ENCODE results near the gene TNFSF8.

Gene TNFSF8

GRCh38 chr9:114938687-114939575, 8.5 kb upstream of the TNFSF8 start:
- ChIA-PET POLR2A (no interaction called here), CTCF (interaction anchor here (1.0 to 1.4 kb wide), 2 partner anchors 10 to 79 kb away, joined by 3 read pairs; no protein-coding TSS in a partner anchor)
- no peak for TF ChIP-seq CTCF (IDR thresholded peaks at IDR 0.05; ENCODE audit: control extremely low read depth, extremely low read depth, low read depth, missing control alignments)
- DNase-seq (ENCODE audit: extremely low spot score), result no peak

GRCh38 chr9:114937516-114937915, 7.1 kb upstream of the TNFSF8 start:
- TF ChIP-seq CTCF (IDR thresholded peaks at IDR 0.05; ENCODE audit: control extremely low read depth, extremely low read depth, low read depth, missing control alignments), result no peak
- ChIA-PET CTCF (interaction anchor here (1.5 to 2.5 kb wide), 2 partner anchors 8 to 9 kb away, joined by 5 to 7 read pairs; no protein-coding TSS in a partner anchor), POLR2A (no interaction called here)
- no peak for DNase-seq (ENCODE audit: extremely low spot score)

GRCh38 chr9:114936581-114936980, 6.2 kb upstream of the TNFSF8 start:
- ChIA-PET CTCF (interaction anchor here (1.2 to 2.5 kb wide), 3 partner anchors 8 to 256 kb away, joined by 3 to 7 read pairs (median 5); no protein-coding TSS in a partner anchor), POLR2A (no interaction called here)
- no peak for DNase-seq (ENCODE audit: extremely low spot score)
- no peak for TF ChIP-seq CTCF (IDR thresholded peaks at IDR 0.05; ENCODE audit: control extremely low read depth, extremely low read depth, low read depth, missing control alignments)

- CTCF ChIA-PET, result interaction anchor here (1.2 to 2.5 kb wide), 3 partner anchors 10 to 54 kb away, joined by 3 to 7 read pairs (median 4); no protein-coding TSS in a partner anchor
- TF ChIP-seq CTCF (IDR thresholded peaks at IDR 0.05; ENCODE audit: control extremely low read depth, extremely low read depth, low read depth, missing control alignments), result no peak
- POLR2A ChIA-PET, result no interaction called here
- DNase-seq (ENCODE audit: extremely low spot score), result no peak
These were observed 4.7 kb upstream of the TNFSF8 start for GRCh38 chr9:114935119-114935518.

- POLR2A ChIA-PET, result no interaction called here
- DNase-seq (ENCODE audit: extremely low spot score), result no peak
- CTCF ChIA-PET, result interaction anchor here (1.5 kb wide), 1 partner anchor 251 kb away, joined by 8 read pairs; the partner anchor contains the start of gene TEX48
- no peak for TF ChIP-seq CTCF (IDR thresholded peaks at IDR 0.05; ENCODE audit: control extremely low read depth, extremely low read depth, low read depth, missing control alignments)
These were observed 2.1 kb upstream of the TNFSF8 start for GRCh38 chr9:114932502-114932901.

- ChIA-PET CTCF (interaction anchor here (1.5 kb wide), 1 partner anchor 250 kb away, joined by 8 read pairs; the partner anchor contains the start of gene TEX48), POLR2A (no interaction called here)
- DNase-seq (ENCODE audit: extremely low spot score), result no peak
- TF ChIP-seq CTCF (IDR thresholded peaks at IDR 0.05; ENCODE audit: control extremely low read depth, extremely low read depth, low read depth, missing control alignments), result no peak
These were observed 1.0 kb upstream of the TNFSF8 start for GRCh38 chr9:114931407-114931806.

Data from GM10248 (cell line).